Suppressor macrophage treated with lipopolysaccharide for 4 hours (primary cell): Measurements from ENCODE around the gene SCFD1.
A peak's percentile ranks its signal among the peaks of the same experiment; 100 is the strongest.
"Not testable (repeated sequence)": the region's sequence is repeated elsewhere in the genome, so short reads cannot be mapped to it uniquely, and the experiment has no call there.

Source experiments
- DNase-seq: peaks from one replicate; pipeline ENCODE4 v3.0.0-alpha.2; 2020

SCFD1 gene

GRCh38 chr14:30621940-30622830, at the start of gene SCFD1:
SCFD1 (plus strand) TSS chr14:30622319; CDS start chr14:30622339, 20 bp downstream.
- peak; percentile 96 for DNase-seq

- DNase-seq, result no peak
Measured at GRCh38 chr14:30572771-30573170, 49.3 kb upstream of the SCFD1 start.

- DNase-seq, result peak; percentile 28
Measured at GRCh38 chr14:30573226-30573814, 48.8 kb upstream of the SCFD1 start.

GRCh38 chr14:30573966-30574365, 48.2 kb upstream of the SCFD1 start:
- DNase-seq, result no peak

GRCh38 chr14:30574777-30575176, 47.3 kb upstream of the SCFD1 start:
- not testable (repeated sequence) for DNase-seq

GRCh38 chr14:30576333-30576732, 45.8 kb upstream of the SCFD1 start:
- DNase-seq, result not testable (repeated sequence)

GRCh38 chr14:30580616-30581282, 41.4 kb upstream of the SCFD1 start:
- DNase-seq, result no peak

GRCh38 chr14:30581283-30581625, 40.9 kb upstream of the SCFD1 start:
- no peak for DNase-seq

GRCh38 chr14:30582376-30582775, 39.7 kb upstream of the SCFD1 start:
- no peak for DNase-seq

- DNase-seq, result no peak
Measured at GRCh38 chr14:30584058-30584630, 38.0 kb upstream of the SCFD1 start.

- DNase-seq, result no peak
Measured at GRCh38 chr14:30585204-30585603, 36.9 kb upstream of the SCFD1 start.

- DNase-seq, result no peak
Measured at GRCh38 chr14:30587141-30587540, 35.0 kb upstream of the SCFD1 start.

GRCh38 chr14:30588873-30589272, 33.2 kb upstream of the SCFD1 start:
- DNase-seq, result no peak

GRCh38 chr14:30596935-30597334, 25.2 kb upstream of the SCFD1 start:
- peak; percentile 47 for DNase-seq

GRCh38 chr14:30597504-30597903, 24.6 kb upstream of the SCFD1 start:
- DNase-seq, result no peak

- DNase-seq, result peak; percentile 24
Measured at GRCh38 chr14:30600922-30601918, 20.9 kb upstream of the SCFD1 start.

GRCh38 chr14:30603402-30603801, 18.7 kb upstream of the SCFD1 start:
- no peak for DNase-seq

- not testable (repeated sequence) for DNase-seq
Measured at GRCh38 chr14:30604696-30605095, 17.4 kb upstream of the SCFD1 start.

GRCh38 chr14:30607156-30607780, 14.9 kb upstream of the SCFD1 start:
- no peak for DNase-seq

- DNase-seq, result no peak
Measured at GRCh38 chr14:30608533-30609006, 13.5 kb upstream of the SCFD1 start.

- peak; percentile 84 for DNase-seq
Measured at GRCh38 chr14:30610787-30611343, 11.3 kb upstream of the SCFD1 start.
